ENCODE results near the gene NFATC2.

GRCh38 chr20:51567622-51568021 is 25.1 kb upstream of the NFATC2 start:
- TF ChIP-seq ZNF274 (IDR thresholded peaks at IDR 0.05; ENCODE audit: low read depth, low read length) (no peak), CTCF (IDR thresholded peaks at IDR 0.05 in 2 of 3, conservative IDR thresholded peaks at IDR 0.05 in 1 of 3; ENCODE audit: borderline replicate concordance in 1 of 3, insufficient read depth in 1 of 3, low read depth in 2 of 3, low read length in 2 of 3) (no peak)

All from HCT116 (cell line).